ENCODE measurements around the gene NDRG4.

NDRG4 gene, protein sequence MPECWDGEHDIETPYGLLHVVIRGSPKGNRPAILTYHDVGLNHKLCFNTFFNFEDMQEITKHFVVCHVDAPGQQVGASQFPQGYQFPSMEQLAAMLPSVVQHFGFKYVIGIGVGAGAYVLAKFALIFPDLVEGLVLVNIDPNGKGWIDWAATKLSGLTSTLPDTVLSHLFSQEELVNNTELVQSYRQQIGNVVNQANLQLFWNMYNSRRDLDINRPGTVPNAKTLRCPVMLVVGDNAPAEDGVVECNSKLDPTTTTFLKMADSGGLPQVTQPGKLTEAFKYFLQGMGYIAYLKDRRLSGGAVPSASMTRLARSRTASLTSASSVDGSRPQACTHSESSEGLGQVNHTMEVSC

DNA sequence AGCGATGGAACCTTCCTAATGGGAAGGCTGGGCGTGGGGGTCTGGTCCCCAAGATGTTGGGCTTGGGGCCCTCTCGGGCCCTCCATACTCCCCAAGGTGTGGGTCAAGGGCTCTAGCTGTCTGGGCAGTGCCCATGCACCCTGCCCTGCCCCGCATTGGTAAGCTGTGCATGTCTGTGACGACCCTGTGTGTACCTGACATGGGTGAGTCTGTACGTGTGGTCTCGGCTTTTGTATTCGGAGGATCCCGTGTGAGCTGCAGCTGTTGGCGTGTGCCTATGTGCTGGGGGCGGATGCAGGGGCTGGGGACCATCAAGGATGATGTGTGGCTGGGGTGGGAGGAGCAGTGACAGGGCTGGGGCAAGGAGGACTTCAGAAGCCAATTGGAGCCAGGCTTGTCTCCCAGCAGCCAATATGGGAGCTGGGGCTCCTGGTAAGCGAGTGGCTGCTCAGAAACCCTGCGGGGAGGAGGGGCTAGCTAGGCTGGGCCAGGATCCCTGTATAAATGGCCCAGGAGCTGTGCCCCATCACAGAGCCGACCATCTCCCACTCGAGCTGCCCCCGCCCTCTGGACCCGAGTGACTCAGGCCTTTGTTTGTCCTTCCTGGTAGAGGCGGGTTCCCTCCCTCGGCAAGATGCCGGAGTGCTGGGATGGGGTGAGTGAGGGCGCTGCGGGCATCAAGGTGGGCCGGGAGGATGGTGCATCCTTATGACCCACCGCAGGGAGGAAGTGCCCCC lies at the start of gene NDRG4:
Gene NDRG4 (plus strand): TSS at position 529 of the 737 bp plus-strand sequence. CDS start 106 bp downstream, at position 635.
- DNase-seq (ENCODE audit: low read depth in 2 of 2): no peak

DNA sequence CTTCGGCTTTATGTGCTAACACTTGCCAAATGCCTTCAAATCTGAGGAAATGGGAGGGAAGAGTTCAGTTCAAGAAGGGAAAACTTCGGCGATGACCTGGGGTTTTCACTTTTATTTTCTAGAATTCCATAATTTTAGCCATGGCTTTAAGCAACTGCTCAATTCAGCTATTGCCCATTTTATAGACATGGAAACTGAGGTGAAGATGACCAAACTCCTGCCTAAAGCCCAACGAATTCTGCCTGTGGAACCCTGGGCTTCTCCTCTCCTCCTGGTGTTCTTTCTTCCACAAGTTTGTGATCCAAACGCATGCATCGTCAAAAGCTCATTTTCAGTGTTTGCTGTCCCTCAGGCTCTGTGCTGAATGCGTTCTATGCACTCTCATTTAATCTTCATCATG lies 49.4 kb upstream of the NDRG4 start:
- no peak for DNase-seq (ENCODE audit: low read depth in 2 of 2)

DNA sequence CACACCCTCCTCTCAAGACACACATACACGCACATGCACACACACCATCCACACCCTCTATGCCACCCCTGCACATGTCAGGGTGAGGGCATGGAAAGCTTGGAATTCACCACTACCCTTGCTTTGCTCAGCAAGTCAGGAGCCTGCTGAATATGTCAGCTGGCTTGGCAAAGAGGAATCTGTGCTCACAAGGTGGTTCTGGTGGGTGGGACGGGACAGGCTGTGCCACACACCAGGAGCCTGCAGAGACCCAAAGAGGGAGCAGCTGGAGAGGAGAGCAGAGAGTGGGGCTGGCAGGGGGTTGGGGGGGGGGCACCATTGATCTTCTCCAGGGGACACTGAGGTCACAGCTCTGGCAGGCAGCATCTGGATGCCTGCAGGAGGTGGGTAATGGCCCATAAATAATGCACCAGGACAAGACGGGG lies 48.7 kb upstream of the NDRG4 start:
- DNase-seq (ENCODE audit: low read depth in 2 of 2): no peak

DNA sequence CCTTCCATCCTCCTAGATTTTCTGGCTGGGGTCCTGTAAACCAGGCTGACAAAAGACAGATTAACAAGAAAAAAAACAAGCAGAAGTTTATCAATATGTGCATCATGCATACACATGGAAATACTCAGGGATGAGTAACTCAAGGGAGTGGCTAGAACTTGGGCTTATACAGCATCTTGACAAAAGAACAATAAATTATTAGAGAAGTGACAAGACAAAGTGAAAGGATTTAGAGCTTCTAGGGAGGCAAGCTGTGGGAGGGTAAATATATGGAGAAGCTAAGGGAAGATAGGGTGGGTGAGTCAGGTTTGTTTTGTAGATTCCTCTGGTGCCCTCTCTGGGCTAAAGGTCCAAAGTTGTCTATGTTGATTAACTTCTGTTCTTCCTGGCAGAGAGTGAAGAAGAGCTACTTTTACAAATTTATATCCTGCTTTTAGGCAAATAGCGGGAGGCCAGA lies 48.0 kb upstream of the NDRG4 start:
- no peak for DNase-seq (ENCODE audit: low read depth in 2 of 2)

DNA sequence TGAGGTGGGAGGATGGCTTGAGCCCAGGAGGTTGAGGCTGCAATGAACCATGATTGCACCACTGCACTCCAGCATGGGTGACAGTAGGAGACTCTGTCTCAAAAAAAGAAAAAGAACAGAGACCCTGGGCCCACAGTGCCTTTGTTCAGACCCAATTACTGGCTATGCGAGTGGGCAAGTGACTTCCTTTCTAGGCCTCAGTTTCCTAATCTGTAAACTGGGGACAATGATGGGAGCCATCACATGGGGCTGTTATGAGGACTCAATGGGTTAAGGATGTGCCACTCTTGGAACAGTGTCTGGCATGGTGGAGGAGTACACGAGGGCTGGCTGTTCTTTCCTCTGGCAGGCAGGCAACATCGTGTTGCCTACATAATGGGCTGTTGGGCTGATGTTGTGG lies 47.3 kb upstream of the NDRG4 start:
- DNase-seq (ENCODE audit: low read depth in 2 of 2): no peak

DNA sequence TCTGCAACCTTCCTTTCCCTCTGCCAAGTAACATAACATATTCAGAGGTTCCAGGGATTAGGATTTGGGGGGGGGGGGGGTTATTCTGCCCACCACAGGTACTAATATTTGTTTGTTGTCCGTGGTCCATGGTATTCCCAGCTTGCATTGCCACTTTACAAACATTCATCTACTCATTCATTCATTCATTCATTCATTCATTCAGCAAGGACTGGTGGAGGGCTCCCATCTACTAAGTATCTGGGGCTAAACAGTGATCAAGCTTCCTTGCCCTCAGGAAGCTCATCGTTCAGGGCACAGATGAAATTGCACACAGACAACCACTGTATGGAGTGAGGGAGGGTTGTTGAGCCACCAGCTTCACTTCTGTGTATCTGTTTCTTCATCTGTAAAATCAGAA lies 45.8 kb upstream of the NDRG4 start:
- no peak for DNase-seq (ENCODE audit: low read depth in 2 of 2)

DNA sequence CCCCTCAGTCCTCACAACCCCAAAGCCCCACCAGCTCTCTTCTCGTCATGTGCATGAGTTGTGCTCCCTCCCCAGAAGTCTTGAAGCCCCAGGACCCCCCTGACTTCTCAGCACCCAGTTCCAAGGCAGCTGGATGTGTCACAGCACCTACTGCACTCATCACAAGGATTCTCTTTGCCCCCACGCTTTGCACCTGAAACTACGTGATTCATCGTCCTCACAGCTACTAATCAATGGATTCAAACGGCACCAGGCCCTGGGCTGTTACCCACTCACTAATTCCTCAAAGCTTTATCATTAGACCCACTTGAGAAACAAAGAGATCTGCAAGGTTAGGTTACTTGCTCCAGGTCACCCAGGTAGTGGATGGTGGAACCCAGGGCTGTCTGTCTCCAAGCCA lies 45.1 kb upstream of the NDRG4 start:
- DNase-seq (ENCODE audit: low read depth in 2 of 2): no peak

DNA sequence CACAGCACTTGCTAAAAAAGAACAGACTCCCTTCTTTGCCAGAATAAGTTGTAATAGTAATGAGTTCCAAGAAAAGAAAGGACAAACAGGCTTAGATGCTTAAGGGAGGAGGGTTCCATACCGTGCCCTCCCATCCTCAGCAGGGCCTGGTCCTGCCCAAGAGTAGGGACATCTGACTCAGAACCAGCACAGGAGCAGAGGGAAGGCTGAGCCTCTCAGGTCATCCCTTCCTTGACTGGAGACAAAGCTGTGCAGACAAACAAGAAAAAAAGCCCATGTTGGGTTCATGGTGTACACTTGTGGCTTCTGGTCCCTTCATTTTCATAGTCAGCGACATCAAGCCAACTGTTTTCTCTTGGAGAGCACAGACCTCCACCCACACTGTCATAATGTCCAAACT lies 44.2 kb upstream of the NDRG4 start:
- no peak for DNase-seq (ENCODE audit: low read depth in 2 of 2)

DNA sequence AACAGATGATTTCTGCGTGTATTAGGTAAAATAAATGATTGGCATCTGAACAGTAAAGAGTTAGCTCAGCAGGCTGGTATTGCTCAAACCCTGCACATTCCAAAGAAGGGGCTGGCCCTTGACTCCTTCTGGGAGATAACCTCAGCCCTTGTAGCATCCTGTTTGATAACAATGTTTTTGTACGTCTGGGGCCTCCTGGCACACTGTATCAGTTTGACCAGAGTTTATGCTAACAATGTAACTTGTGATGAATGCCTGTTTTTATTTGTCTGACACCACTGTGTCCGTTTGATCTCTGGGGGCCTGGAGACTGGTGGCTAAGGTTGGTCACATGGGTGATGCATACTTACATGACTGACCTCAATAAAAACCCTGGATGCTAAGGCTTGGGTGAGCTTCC lies 43.8 kb upstream of the NDRG4 start:
- no peak for DNase-seq (ENCODE audit: low read depth in 2 of 2)

DNA sequence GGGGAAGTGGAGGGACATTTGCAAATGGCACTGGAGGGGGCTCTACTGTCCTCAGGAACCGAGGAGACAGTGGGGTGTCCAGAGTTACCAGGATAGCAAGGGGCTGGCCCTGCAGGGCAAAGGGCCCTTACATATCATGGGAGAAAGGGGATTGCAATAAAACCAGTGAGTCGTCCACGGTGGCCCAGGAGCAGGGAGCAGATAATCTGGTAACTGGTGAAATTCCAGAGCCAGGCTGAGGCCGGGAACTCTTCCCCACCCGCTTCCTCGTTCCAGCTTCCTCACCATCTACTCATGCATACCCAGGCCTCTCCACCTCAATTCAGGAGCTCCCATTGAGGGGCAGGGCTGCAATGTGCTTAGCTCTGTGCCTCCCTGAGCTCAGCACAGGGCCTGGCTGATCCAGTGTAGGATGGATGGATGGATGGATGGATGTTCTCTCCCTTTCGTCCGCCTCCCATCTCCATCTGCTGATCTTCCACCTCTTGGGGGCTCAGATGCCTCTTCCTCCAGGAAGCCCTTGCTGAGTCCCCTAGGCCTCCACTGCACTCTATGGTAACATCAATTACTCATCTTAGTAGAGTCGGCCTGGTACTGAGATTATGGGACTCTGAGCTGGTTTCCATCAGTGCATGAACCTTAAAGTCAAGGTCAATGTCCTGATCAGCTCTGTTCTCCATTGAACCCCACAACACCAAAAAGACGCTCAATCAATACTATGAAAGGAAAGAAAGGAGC lies 41.2 kb upstream of the NDRG4 start:
- DNase-seq (ENCODE audit: low read depth in 2 of 2): no peak

DNA sequence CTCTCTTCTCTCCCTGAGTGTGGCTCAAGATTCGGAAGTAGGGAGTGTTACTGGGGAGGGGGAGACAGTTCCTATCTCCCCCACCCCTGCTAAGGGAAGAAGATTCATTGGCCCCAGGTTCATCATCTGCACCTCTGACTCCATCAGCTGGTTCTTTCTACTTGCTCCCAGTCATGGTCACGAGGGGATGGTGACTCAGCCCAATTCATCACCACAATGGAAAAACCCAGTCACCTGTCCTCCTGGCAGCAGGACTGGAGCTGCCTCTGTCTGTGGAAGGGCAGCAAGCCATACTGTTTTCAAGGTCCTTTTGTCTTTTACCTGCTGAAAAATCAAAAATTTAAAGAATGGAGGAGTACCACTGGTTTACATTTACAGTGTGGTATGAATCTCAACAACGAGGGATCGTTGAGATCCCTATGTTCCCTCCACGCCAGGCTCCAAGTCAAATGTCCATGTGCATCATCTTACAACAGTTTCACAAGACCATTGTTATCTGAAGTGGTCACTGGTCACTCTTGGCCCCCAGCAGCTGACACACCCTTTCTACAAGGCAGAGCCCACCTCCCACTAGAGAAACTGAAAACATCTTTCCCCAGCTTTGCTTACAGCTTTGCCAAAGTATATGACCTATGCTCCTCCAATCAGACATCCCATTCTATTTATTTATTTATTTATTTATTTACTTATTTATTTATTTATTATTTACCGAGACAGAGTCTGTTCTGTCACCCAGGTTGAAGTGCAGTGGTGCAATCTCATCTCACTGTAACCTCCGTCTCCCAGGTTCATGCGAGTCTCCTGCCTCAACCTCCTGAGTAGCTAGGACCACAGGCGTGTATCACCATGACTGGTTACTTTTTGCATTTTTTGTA lies 40.4 kb upstream of the NDRG4 start:
- DNase-seq (ENCODE audit: low read depth in 2 of 2): no peak

DNA sequence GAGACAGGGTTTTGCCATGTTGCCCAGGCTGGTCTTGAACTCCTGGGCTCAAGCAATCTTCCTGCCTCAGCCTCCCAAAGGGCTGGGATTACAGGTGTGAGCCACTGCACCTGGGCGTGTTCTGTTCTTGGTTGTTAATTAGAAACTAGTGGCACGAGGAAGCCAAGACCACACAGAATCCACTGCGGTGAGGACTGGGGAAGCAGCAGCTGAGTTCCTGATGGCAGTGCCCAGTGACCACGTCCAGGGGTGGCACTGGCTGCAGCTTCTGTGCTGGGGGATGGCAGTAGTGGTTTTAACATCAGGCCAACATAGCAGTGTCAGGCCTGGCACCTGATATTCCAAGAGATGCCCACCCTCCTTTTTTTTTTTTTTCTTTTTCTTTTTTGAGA lies 39.7 kb upstream of the NDRG4 start:
- DNase-seq (ENCODE audit: low read depth in 2 of 2): no peak

DNA sequence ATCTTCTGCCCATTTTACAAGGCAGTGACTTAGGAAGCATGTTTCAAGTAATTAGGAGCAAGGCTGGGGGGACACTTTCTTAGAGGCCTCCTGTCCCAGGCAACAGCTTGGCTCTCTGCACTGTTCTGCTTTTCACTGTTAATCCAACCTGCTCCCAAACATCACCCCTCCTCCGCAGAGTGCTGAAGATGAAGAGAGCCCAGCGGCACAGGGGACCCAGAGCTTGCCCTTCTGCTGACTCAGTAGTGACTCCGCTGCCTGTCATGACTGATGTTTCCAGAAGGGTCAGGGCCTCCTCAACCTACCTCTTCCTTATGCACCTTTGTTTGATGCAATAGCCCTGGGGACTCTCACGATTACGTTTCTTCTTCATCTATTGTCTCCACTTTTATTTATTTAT lies 38.9 kb upstream of the NDRG4 start:
- DNase-seq (ENCODE audit: low read depth in 2 of 2): no peak

DNA sequence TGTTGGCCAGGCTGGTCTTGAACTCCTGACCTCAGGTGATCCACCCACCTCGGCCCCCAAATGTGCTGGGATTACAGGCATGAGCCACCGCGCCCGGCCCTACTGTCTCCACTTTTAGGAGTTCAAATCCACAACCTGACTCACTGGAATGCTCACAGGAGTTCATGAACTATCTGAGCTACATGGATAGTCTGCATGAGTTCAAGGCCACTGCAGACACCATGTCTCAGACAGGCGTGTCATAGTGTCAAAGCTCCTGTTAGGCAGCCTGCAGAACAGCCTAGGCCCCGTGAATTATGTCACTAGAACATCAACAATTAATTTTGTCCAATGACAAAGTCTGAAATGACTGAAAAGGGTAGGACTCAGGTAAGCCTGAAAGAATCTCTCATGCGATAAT lies 38.3 kb upstream of the NDRG4 start:
- DNase-seq (ENCODE audit: low read depth in 2 of 2): no peak

DNA sequence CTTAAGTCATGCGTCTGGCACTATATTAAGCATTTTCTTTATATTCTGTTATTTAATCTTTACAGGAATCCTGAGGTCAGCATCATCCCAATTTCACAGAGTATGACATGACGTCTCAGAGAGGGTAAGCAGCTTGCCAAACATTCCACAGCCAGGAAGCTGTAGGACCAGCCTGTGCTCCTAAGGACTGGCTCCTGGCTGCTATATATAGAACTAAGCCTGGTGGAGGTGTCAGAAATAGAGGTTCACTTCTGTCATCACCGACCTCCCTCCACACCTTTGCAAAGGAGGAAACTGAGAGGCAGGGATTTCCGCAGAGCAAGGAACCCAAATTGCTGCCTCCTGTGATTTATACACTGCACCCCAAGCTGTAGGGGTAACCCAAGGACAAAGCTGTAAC lies 37.9 kb upstream of the NDRG4 start:
- no peak for DNase-seq (ENCODE audit: low read depth in 2 of 2)

DNA sequence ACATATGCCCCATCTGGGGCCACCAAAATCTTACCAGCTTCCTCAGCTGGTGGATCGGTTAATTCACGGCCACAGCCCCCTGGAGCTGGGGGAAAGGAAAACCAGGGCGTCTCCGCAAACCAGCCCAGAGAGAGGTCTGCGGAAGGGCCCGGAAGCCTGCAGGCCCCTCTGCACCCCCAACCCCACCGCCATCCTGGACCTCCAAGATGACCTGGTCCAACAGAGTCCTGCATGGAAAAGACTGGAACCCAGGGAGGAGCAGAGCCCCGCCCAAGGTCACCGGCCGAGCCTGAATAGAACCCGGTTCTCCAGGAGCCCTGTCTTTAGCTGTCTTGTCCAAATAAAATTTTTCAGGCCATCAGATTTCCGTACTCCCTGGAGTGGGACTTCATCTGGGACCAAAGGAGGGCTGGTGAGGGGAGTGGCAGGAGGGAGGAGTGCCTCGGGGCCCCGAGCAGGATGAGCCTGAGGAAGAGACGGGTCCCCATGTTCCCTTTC lies 37.4 kb upstream of the NDRG4 start:
- no peak for DNase-seq (ENCODE audit: low read depth in 2 of 2)

DNA sequence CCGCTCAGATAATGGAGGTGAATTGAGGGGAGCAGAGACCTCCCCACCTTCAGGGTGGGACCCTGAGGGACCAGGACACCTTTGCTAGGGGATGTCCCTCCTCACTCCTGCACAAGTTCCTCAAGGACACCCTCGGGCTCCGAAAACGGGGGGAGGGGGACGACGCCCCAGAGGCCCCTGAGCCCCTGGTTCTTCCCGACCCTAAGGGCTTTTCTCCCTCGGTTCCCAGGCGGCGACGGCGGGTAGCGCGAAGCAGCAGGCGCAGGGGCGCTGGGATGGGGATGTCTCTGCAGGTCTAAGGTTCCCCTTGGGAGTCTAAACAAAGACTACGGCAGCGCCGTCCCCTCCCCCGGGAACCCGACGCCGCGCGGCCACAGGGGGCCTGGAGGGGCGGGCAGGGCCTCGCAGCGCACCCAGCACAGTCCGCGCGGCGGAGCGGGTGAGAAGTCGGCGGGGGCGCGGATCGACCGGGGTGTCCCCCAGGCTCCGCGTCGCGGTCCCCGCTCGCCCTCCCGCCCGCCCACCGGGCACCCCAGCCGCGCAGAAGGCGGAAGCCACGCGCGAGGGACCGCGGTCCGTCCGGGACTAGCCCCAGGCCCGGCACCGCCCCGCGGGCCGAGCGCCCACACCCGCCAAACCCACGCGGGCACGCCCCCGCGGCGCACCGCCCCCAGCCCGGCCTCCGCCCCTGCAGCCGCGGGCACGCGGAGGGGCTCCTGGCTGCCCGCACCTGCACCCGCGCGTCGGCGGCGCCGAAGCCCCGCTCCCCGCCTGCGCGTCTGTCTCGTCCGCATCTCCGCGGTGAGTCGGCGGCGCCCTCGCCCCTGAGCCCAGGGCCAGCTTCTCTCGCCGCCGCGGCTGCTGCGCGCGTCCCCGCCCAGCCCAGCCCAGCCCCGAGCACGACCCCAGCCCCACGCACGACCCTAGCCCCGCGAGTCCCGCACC lies 36.7 kb upstream of the NDRG4 start:
- DNase-seq (ENCODE audit: low read depth in 2 of 2): no peak

DNA sequence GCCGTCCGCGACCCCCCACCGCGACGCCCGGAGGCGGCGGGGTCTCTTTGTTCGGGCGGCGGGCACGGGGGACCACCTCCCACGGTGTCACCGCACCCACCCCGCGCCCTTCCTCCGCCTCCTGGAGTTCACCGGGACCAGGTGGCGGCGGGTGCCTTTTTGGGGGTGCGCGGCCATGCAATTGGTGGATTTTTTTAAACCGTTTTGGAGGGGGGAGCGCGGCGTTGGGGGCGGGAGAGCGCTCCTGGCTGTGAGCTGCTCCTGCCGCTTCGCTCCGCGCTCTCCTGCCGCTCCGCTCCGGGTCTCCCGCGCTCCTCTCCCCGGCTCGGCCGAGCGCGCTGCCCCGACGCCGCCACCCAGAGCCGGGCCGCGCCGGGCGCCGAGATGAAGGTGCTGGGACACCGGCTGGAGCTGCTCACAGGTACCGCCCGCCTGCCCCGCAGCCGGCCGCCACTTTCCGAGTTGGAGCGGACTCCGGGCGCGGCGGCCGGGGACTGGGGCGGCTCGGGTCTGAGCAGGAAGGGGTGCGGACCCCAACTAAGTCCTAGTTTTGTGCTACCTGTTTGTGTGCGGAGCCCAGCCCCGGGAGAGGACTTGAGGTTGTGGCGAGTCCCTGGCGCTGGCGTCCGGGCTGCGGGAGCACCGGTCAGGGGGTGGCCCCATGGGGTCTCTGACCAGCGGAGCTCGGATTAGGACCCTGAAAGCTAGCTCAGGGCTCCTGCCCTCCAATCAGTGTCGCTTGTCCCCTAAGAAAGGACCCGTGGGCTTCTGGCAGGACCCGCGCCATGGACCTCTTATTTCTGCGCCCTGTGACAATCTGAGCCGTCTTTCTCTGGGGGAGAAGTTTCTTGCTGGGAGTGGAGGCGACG lies 35.7 kb upstream of the NDRG4 start:
- no peak for DNase-seq (ENCODE audit: low read depth in 2 of 2)

All from stimulated activated CD8-positive, alpha-beta memory T cell treated with anti-CD3 and anti-CD28 coated beads, Interleukin-2, amount 100 ng/mL, for 1 hour (primary cell).